ENCODE results near the gene IFT122. TPM values are rescaled to one million over a fixed set of nuclear protein-coding genes. Genes with fewer than 3 reads are reported as not detected.

IFT122 gene
- total RNA-seq, 1 donor from 2014 or later = 20.6 TPM

DNA sequence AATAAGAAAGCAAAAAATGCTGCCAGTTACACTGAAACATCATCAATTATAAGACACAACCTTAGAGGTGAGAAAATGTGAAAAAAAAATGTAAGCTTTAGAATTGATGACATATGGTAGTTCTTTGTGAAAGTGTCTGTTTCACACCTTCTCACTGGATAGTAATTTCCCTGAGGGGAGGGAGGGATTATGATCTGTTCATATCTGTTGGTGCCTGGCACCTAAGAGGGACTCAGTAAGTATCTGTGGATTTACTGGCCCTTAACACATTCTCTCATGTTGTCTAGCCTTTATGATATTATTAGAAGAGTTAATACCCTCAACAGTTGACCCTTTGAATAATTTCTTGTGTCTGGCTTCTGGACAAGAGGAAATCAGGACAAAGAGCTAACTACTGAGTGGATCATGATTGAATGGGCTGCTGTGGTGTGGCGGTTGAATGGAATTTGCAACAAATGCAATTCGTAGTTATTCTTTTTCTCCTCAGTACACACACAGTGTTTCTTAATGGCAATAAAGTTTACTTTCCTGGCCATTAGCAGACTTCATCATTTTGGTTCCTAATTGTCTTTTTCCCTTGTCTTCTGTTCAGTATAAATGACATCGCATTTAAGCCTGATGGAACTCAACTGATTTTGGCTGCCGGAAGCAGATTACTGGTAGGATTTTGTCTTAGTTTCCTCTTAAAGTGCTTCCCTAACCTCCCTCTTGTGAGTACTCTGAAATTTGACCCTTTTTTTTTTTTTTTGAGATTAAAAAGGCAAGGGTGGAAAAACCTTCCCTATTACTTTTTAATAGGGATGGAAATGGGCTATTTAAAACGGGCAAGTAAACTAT is 9.5 kb downstream of the IFT122 start:
- DNase-seq = no peak
- Mint-ChIP-seq H3K9me3 (ENCODE audit: unreplicated experiment) (no peaks in the 10 kb centered on the region), H3K36me3 (ENCODE audit: unreplicated experiment) (no peaks in the 10 kb centered on the region), H3K27me3 (ENCODE audit: unreplicated experiment) (no peaks in the 10 kb centered on the region), H3K27ac (ENCODE audit: unreplicated experiment) (no peak overlapping the region), H3K4me3 (ENCODE audit: unreplicated experiment) (no peak overlapping the region), H3K4me1 (ENCODE audit: low read depth, unreplicated experiment) (peaks cover 7% of the 10 kb centered on the region)
- no peak for TF ChIP-seq CTCF (IDR thresholded peaks at IDR 0.05; ENCODE audit: partially characterized antibody, unreplicated experiment)

DNA sequence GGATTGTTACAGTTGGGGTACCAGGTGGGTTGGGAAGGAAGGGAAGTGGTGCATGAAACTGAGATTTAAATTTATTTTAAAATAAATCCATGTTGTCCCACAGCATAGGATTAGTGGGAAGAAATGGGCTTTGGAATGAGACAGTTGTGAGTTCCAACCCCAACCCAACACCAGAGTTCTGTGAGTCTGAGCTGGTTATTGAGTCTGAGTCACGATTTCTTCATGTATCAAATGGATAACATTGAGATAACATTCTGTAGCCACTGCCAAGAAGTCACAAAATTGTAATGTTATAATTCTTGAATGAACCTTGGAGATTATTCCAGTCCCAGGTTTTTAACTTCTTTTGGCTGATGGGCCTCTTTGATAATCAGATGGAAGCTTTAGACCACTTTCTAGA is 13.7 kb downstream of the IFT122 start:
- H3K36me3 Mint-ChIP-seq (ENCODE audit: unreplicated experiment) = no peaks in the 10 kb centered on the region

DNA sequence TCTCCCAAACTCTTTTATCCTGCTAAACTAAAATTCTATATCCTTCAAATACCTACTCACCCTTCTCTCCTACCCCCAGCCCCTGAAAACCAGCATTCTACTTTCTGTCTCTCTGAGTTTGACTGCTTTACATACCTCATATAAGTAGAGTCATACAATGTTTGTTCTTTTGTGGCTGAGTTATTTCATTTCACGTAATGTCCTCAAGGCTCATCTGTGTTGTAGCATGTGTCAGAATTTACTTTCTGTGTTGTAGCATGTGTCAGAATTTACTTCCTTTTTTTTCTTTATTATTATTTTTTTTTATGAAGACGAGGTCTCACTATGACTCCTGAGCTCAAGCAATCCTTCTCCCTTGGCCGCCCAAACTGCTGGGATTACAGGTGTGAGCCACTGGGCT is 20.1 kb downstream of the IFT122 start:
- no peak overlapping the region for H3K4me3 Mint-ChIP-seq (ENCODE audit: unreplicated experiment)
- no peaks in the 10 kb centered on the region for H3K27me3 Mint-ChIP-seq (ENCODE audit: unreplicated experiment)
- no peaks in the 10 kb centered on the region for H3K9me3 Mint-ChIP-seq (ENCODE audit: unreplicated experiment)

More for the DNA sequence above, 13.7 kb downstream of the IFT122 start:
- Mint-ChIP-seq H3K27ac (ENCODE audit: unreplicated experiment) (no peak overlapping the region), H3K9me3 (ENCODE audit: unreplicated experiment) (no peaks in the 10 kb centered on the region), H3K4me1 (ENCODE audit: low read depth, unreplicated experiment) (peaks cover 7% of the 10 kb centered on the region), H3K4me3 (ENCODE audit: unreplicated experiment) (no peak overlapping the region), H3K27me3 (ENCODE audit: unreplicated experiment) (no peaks in the 10 kb centered on the region)
- no peak for TF ChIP-seq CTCF (IDR thresholded peaks at IDR 0.05; ENCODE audit: partially characterized antibody, unreplicated experiment)
- DNase-seq = no peak

GRCh38 chr3:129460572-129460971 is 20.5 kb downstream of the IFT122 start:
- Mint-ChIP-seq H3K4me1 (ENCODE audit: low read depth, unreplicated experiment) (peaks cover 4% of the 10 kb centered on the region), H3K36me3 (ENCODE audit: unreplicated experiment) (no peaks in the 10 kb centered on the region), H3K27ac (ENCODE audit: unreplicated experiment) (no peak overlapping the region), H3K27me3 (ENCODE audit: unreplicated experiment) (no peaks in the 10 kb centered on the region), H3K4me3 (ENCODE audit: unreplicated experiment) (no peak overlapping the region), H3K9me3 (ENCODE audit: unreplicated experiment) (no peaks in the 10 kb centered on the region)
- no peak for TF ChIP-seq CTCF (IDR thresholded peaks at IDR 0.05; ENCODE audit: partially characterized antibody, unreplicated experiment)
- no peak for DNase-seq

More for the DNA sequence above, 20.1 kb downstream of the IFT122 start:
- TF ChIP-seq CTCF (IDR thresholded peaks at IDR 0.05; ENCODE audit: partially characterized antibody, unreplicated experiment) = no peak
- no peak for DNase-seq
- Mint-ChIP-seq H3K4me1 (ENCODE audit: low read depth, unreplicated experiment) (peaks cover 4% of the 10 kb centered on the region), H3K27ac (ENCODE audit: unreplicated experiment) (no peak overlapping the region), H3K36me3 (ENCODE audit: unreplicated experiment) (no peaks in the 10 kb centered on the region)

GRCh38 chr3:129461022-129461421 is 21.0 kb downstream of the IFT122 start:
- Mint-ChIP-seq H3K4me3 (ENCODE audit: unreplicated experiment) (no peak overlapping the region), H3K27me3 (ENCODE audit: unreplicated experiment) (no peaks in the 10 kb centered on the region), H3K4me1 (ENCODE audit: low read depth, unreplicated experiment) (peaks cover 4% of the 10 kb centered on the region), H3K9me3 (ENCODE audit: unreplicated experiment) (no peaks in the 10 kb centered on the region), H3K27ac (ENCODE audit: unreplicated experiment) (no peak overlapping the region), H3K36me3 (ENCODE audit: unreplicated experiment) (no peaks in the 10 kb centered on the region)
- no peak for DNase-seq
- no peak for TF ChIP-seq CTCF (IDR thresholded peaks at IDR 0.05; ENCODE audit: partially characterized antibody, unreplicated experiment)

Measured in glutamatergic neuron (in vitro differentiated cells).